Bronchus fibroblast of lung (primary cell): ENCODE results near the gene EXOC4. TPM values are rescaled to one million over a fixed set of nuclear protein-coding genes. Genes with fewer than 3 reads are reported as not detected.

Experiments used
- total RNA-seq: library from RNA; depleted of rRNA; stranded (reverse); fragments of >200 nt; gene quantifications from 2 replicates; pipeline ENCODE4 v1.2.3, GENCODE V29; 2015

EXOC4 gene
- total RNA-seq = 29.6 TPM in 2 replicates

DNA sequence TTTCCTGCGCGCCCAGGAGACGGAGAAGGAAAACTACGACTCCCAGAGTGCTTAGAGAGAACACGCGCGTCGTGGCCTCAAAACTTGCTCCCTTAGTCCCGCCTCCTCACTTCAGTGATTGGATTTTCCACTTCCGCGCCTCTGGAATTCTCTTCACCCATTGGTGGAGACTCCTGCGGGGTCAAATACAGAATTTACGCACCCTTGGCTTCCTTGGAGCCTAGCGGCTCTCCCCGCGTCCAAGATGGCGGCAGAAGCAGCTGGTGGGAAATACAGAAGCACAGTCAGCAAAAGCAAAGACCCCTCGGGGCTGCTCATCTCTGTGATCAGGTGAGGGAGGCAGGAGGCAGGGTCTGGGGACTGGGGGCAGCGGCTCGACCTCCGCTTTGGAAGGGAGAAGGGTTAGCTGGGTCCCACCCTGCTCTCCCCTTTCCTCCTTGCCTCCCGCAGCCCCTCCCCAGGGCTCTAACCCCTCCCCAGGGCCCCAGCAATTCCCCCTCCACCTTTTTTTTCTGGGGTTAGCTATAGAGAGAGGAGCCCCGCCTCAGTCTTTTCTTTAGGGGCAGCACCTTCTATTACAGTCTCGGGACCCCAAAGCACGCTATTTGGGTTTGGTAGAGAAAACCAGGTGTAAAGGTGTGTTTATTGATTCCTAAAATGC lies at the start of gene EXOC4:
Gene EXOC4 (plus strand): TSS at position 221 of the 661 bp plus-strand sequence.

Other genes starting within 250 kb of the EXOC4 start
- 72.1 and 75.8 TPM in 2 replicates for gene CHCHD3, start 171.0 kb upstream of the EXOC4 start, total RNA-seq